ENCODE measurements around the gene KDM1B. TPM values are rescaled to one million over a fixed set of nuclear protein-coding genes. Genes with fewer than 3 reads are reported as not detected.

Gene KDM1B
- total RNA-seq = 14.1 TPM
- polyA plus RNA-seq = 9.4 TPM
- long read RNA-seq, donor 1 = 0 reads
- long read RNA-seq, donor 2 = 0 reads
- long read RNA-seq, donor 3 = 0 reads
- long read RNA-seq, donor 4 = 0 reads
- long read RNA-seq, donor 5, partial matches to known transcripts = 666 of 735 reads
- long read RNA-seq, donor 5, other reads (novel, unspliced or antisense) = 69 of 735 reads
- long read RNA-seq, donor 6, partial matches to known transcripts = 513 of 654 reads
- long read RNA-seq, donor 6, other reads (novel, unspliced or antisense) = 140 of 654 reads
- long read RNA-seq, donor 7, partial matches to known transcripts = 759 of 942 reads
- long read RNA-seq, donor 7, other reads (novel, unspliced or antisense) = 183 of 942 reads
- long read RNA-seq, donor 8, partial matches to known transcripts = 155 of 175 reads
- long read RNA-seq, donor 8, other reads (novel, unspliced or antisense) = 20 of 175 reads
- long read RNA-seq, donor 9 = 0 reads
- long read RNA-seq, donor 10, partial matches to known transcripts = 460 of 482 reads
- long read RNA-seq, donor 10, other reads (novel, unspliced or antisense) = 22 of 482 reads

- H3K9me3 ChIP-seq (ENCODE audit: control insufficient read depth in 2 of 2, insufficient read depth in 1 of 2, low read length in 1 of 2) = no peaks in the 10 kb centered on the region
- H3K27me3 ChIP-seq (ENCODE audit: control insufficient read depth in 2 of 2, insufficient read depth in 1 of 2, low read length in 1 of 2) = no peaks in the 10 kb centered on the region
- peaks cover 5 to 10% of the 10 kb centered on the region in 2 donors for H3K36me3 ChIP-seq (ENCODE audit: control insufficient read depth in 2 of 2, insufficient read depth in 2 of 2, low read length in 1 of 2)
- under 1% methylated on average over 87 of the region's 87 CpGs for WGBS
- H3K4me3 ChIP-seq (ENCODE audit: low read length in 2 of 2) = peak within 1 kb of the TSS; percentile 86 to 94
- H3K27ac ChIP-seq (ENCODE audit: low read depth in 1 of 2, low read length in 1 of 2) = peak within 1 kb of the TSS; percentile 90 to 95
- peak; percentile 89 to 98 (median 96) for DNase-seq (ENCODE audit: low read depth in 6 of 9, low spot score in 9 of 9)
- H3K4me1 ChIP-seq (ENCODE audit: control insufficient read depth in 2 of 2, insufficient read depth in 2 of 2, low read length in 2 of 2) = peaks cover 8 to 14% of the 10 kb centered on the region in 2 donors
These were observed at the start of gene KDM1B for GRCh38 chr6:18155150-18155863. Gene KDM1B, plus strand, starts transcription at chr6:18155422. Its CDS starts 4,474 bp downstream, at chr6:18159896.

DNA sequence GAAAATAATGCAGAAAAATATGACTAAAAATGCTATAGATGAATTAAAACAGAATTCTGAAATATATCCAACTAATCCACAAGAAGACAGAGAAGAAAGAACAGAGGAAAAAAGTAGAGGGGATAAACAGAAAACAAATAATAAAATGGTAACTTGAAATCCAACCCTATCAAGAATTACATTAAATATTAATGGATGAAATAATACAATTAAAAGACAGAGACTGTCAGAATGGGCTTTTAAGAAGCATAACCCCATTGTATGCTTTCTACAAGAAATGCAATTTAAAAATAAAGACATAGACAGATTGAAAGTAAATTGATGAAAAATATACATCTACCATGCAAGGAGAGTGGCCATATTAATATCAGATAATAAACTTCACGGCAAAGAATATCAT is 48.2 kb upstream of the KDM1B start:
- no peaks in the 10 kb centered on the region for H3K27me3 ChIP-seq (ENCODE audit: control insufficient read depth in 2 of 2, insufficient read depth in 1 of 2, low read length in 1 of 2)
- no peaks in the 10 kb centered on the region for H3K9me3 ChIP-seq (ENCODE audit: control insufficient read depth in 2 of 2, insufficient read depth in 1 of 2, low read length in 1 of 2)
- H3K27ac ChIP-seq (ENCODE audit: low read depth in 1 of 2, low read length in 1 of 2) = no peak overlapping the region
- DNase-seq (ENCODE audit: low read depth in 6 of 9, low spot score in 9 of 9) = no peak
- no peak overlapping the region for H3K4me3 ChIP-seq (ENCODE audit: low read length in 2 of 2)
- H3K4me1 ChIP-seq (ENCODE audit: control insufficient read depth in 2 of 2, insufficient read depth in 2 of 2, low read length in 2 of 2) = no peaks in the 10 kb centered on the region
- WGBS = 96% methylated on average over 1 of the region's 1 CpG
- H3K36me3 ChIP-seq (ENCODE audit: control insufficient read depth in 2 of 2, insufficient read depth in 2 of 2, low read length in 1 of 2) = no peaks in the 10 kb centered on the region

DNA sequence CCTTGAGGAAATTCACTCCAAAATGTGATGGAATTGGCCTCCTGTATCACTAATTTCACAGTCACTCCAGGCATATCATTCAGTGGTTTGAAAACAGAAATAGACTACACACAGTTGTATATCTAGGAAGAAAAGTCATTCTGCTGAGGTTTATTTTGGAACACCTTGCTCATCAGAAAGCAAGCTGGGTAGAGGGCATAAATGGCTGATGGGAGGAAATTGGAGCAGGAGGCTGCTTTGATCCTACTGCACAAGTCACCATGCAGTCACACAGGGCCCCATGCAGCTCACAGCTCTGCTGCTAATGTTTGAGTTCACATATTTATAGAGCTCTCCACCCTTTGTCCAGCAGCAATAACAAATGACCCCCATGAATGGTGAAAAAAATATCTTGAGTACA is 45.1 kb upstream of the KDM1B start:
- DNase-seq (ENCODE audit: low read depth in 6 of 9, low spot score in 9 of 9) = no peak
- Histone ChIP-seq H3K9me3 (ENCODE audit: control insufficient read depth in 2 of 2, insufficient read depth in 1 of 2, low read length in 1 of 2) (no peaks in the 10 kb centered on the region), H3K4me1 (ENCODE audit: control insufficient read depth in 2 of 2, insufficient read depth in 2 of 2, low read length in 2 of 2) (no peaks in the 10 kb centered on the region), H3K4me3 (ENCODE audit: low read length in 2 of 2) (no peak overlapping the region), H3K27me3 (ENCODE audit: control insufficient read depth in 2 of 2, insufficient read depth in 1 of 2, low read length in 1 of 2) (no peaks in the 10 kb centered on the region), H3K27ac (ENCODE audit: low read depth in 1 of 2, low read length in 1 of 2) (no peak overlapping the region), H3K36me3 (ENCODE audit: control insufficient read depth in 2 of 2, insufficient read depth in 2 of 2, low read length in 1 of 2) (no peaks in the 10 kb centered on the region)

DNA sequence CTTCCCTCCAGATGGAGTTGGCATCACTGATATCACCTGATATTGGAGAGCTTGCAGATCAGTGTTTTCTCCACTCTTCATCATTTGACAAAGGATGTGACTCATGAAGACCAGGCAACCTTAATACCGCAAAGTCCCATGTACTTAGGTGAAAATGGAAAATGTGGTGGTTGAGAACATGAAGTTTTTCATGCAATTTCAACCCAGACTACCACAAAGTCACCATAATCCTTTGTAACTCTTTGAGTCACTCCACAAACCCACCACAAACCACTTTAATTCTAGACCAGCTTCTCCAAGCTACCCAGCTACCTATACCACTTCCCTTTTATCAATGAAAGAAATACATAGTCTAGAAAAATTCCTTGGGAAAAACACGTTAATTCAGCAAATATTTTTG is 39.9 kb upstream of the KDM1B start:
- H3K4me3 ChIP-seq (ENCODE audit: low read length in 2 of 2) = no peak overlapping the region
- H3K27ac ChIP-seq (ENCODE audit: low read depth in 1 of 2, low read length in 1 of 2) = no peak overlapping the region
- no peaks in the 10 kb centered on the region for H3K9me3 ChIP-seq (ENCODE audit: control insufficient read depth in 2 of 2, insufficient read depth in 1 of 2, low read length in 1 of 2)
- no peaks in the 10 kb centered on the region for H3K27me3 ChIP-seq (ENCODE audit: control insufficient read depth in 2 of 2, insufficient read depth in 1 of 2, low read length in 1 of 2)
- DNase-seq (ENCODE audit: low read depth in 6 of 9, low spot score in 9 of 9) = peak in 1 of 9 donors; percentile 30
- H3K36me3 ChIP-seq (ENCODE audit: control insufficient read depth in 2 of 2, insufficient read depth in 2 of 2, low read length in 1 of 2) = no peaks in the 10 kb centered on the region
- WGBS = 68% methylated on average over 2 of the region's 2 CpGs
- no peaks in the 10 kb centered on the region for H3K4me1 ChIP-seq (ENCODE audit: control insufficient read depth in 2 of 2, insufficient read depth in 2 of 2, low read length in 2 of 2)

- 97% methylated on average over 5 of the region's 5 CpGs for WGBS
These were observed 38.1 kb upstream of the KDM1B start for GRCh38 chr6:18117136-18117535.

DNA sequence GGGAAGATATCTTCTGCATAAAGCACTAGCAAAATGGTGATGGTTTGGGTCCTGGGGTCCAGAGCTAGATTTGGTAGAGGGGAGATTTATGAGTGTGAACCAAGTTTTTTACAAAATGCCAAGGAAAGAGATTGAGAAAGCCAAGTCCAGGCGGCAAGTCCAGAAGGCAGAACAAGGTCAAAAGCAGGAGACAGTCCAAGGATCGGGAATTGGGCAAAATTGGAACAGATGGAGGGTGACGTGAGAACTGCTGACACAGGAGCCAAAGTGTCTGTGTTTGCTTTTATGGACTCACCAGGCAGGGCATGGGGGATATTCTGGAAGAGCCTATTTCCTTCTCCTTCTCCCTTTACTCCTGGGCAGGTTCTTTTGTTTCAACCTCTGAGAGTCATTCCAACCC is 36.9 kb upstream of the KDM1B start:
- WGBS = 83% methylated on average over 3 of the region's 3 CpGs
- no peak overlapping the region for H3K27ac ChIP-seq (ENCODE audit: low read depth in 1 of 2, low read length in 1 of 2)

More at GRCh38 chr6:18117136-18117535, 38.1 kb upstream of the KDM1B start:
- no peaks in the 10 kb centered on the region for H3K36me3 ChIP-seq (ENCODE audit: control insufficient read depth in 2 of 2, insufficient read depth in 2 of 2, low read length in 1 of 2)
- no peak for DNase-seq (ENCODE audit: low read depth in 6 of 9, low spot score in 9 of 9)
- no peak overlapping the region for H3K4me3 ChIP-seq (ENCODE audit: low read length in 2 of 2)
- H3K27me3 ChIP-seq (ENCODE audit: control insufficient read depth in 2 of 2, insufficient read depth in 1 of 2, low read length in 1 of 2) = no peaks in the 10 kb centered on the region
- no peak overlapping the region for H3K27ac ChIP-seq (ENCODE audit: low read depth in 1 of 2, low read length in 1 of 2)
- peaks cover 0 to 6% of the 10 kb centered on the region in 2 donors for H3K9me3 ChIP-seq (ENCODE audit: control insufficient read depth in 2 of 2, insufficient read depth in 1 of 2, low read length in 1 of 2)
- H3K4me1 ChIP-seq (ENCODE audit: control insufficient read depth in 2 of 2, insufficient read depth in 2 of 2, low read length in 2 of 2) = peaks cover 4% of the 10 kb centered on the region in 2 donors

DNA sequence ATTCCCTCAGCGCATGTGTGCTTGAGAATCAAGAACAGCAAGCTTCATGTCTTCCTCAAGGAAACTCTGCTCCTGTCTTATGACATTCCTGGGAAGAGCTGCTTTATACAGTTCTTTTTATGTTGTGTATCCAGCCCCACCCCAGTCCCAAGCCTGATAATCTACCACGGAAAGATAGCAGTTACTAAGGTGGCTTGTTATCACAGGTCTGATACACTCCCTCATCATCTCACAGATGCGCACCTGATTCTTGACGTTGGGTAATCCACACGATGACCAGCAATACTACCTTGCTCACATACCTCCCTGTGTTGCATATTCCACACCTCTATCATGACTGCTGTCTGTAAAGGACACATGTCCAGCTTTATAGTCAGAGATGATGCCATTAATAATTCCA is 36.0 kb upstream of the KDM1B start:
- Histone ChIP-seq H3K9me3 (ENCODE audit: control insufficient read depth in 2 of 2, insufficient read depth in 1 of 2, low read length in 1 of 2) (peaks cover 1 to 6% of the 10 kb centered on the region in 2 donors), H3K4me3 (ENCODE audit: low read length in 2 of 2) (no peak overlapping the region), H3K36me3 (ENCODE audit: control insufficient read depth in 2 of 2, insufficient read depth in 2 of 2, low read length in 1 of 2) (no peaks in the 10 kb centered on the region), H3K4me1 (ENCODE audit: control insufficient read depth in 2 of 2, insufficient read depth in 2 of 2, low read length in 2 of 2) (peaks cover 10% of the 10 kb centered on the region in 2 donors), H3K27ac (ENCODE audit: low read depth in 1 of 2, low read length in 1 of 2) (no peak overlapping the region), H3K27me3 (ENCODE audit: control insufficient read depth in 2 of 2, insufficient read depth in 1 of 2, low read length in 1 of 2) (no peaks in the 10 kb centered on the region)
- WGBS = 98% methylated on average over 5 of the region's 5 CpGs
- no peak for DNase-seq (ENCODE audit: low read depth in 6 of 9, low spot score in 9 of 9)

More for the DNA sequence above, 36.9 kb upstream of the KDM1B start:
- no peak for DNase-seq (ENCODE audit: low read depth in 6 of 9, low spot score in 9 of 9)
- Histone ChIP-seq H3K36me3 (ENCODE audit: control insufficient read depth in 2 of 2, insufficient read depth in 2 of 2, low read length in 1 of 2) (no peaks in the 10 kb centered on the region), H3K9me3 (ENCODE audit: control insufficient read depth in 2 of 2, insufficient read depth in 1 of 2, low read length in 1 of 2) (peaks cover 1 to 6% of the 10 kb centered on the region in 2 donors), H3K4me3 (ENCODE audit: low read length in 2 of 2) (no peak overlapping the region), H3K4me1 (ENCODE audit: control insufficient read depth in 2 of 2, insufficient read depth in 2 of 2, low read length in 2 of 2) (peaks cover 10% of the 10 kb centered on the region in 2 donors), H3K27me3 (ENCODE audit: control insufficient read depth in 2 of 2, insufficient read depth in 1 of 2, low read length in 1 of 2) (no peaks in the 10 kb centered on the region)

GRCh38 chr6:18121580-18122127 is 33.6 kb upstream of the KDM1B start:
- Histone ChIP-seq H3K4me3 (ENCODE audit: low read length in 2 of 2) (peak overlapping the region; percentile 40 to 68), H3K4me1 (ENCODE audit: control insufficient read depth in 2 of 2, insufficient read depth in 2 of 2, low read length in 2 of 2) (peaks cover 10% of the 10 kb centered on the region in 2 donors), H3K27ac (ENCODE audit: low read depth in 1 of 2, low read length in 1 of 2) (no peak overlapping the region), H3K9me3 (ENCODE audit: control insufficient read depth in 2 of 2, insufficient read depth in 1 of 2, low read length in 1 of 2) (peaks cover 1 to 6% of the 10 kb centered on the region in 2 donors), H3K27me3 (ENCODE audit: control insufficient read depth in 2 of 2, insufficient read depth in 1 of 2, low read length in 1 of 2) (no peaks in the 10 kb centered on the region), H3K36me3 (ENCODE audit: control insufficient read depth in 2 of 2, insufficient read depth in 2 of 2, low read length in 1 of 2) (no peaks in the 10 kb centered on the region)
- 87% methylated on average over 19 of the region's 19 CpGs for WGBS
- DNase-seq (ENCODE audit: low read depth in 6 of 9, low spot score in 9 of 9) = no peak

All from thymus (tissue), 14 donors.